IMR-90 (cell line): ENCODE results near the gene CHRM4. TPM values are rescaled to one million over a fixed set of nuclear protein-coding genes. Genes with fewer than 3 reads are reported as not detected.

Experiments used
- ATAC-seq: fragments of 200-7000 bp; cut with Tn5 transposase; 2 replicates; pipeline ENCODE4 v1.9.1; 2020; ENCODE audit warnings: low read depth, mild to moderate bottlenecking, moderate library complexity
- BruUV-seq: library from RNA; stranded (reverse); fragments of 400-500 nt; replicated peaks from 2 replicates; lab custom pipeline; 2021; lab: Mats Ljungman, UMichigan
- CTCF ChIA-PET: fragments of 300-600 bp; formaldehyde crosslinking; extraction: SDS; loops from one replicate; lab custom pipeline; 2021; ENCODE audit warnings: antibody characterized with exemption; lab: Yijun Ruan, JAX
- POLR2A ChIA-PET: fragments of 300-600 bp; sonication (Branson Sonifier 250); formaldehyde crosslinking; loops from one replicate; lab custom pipeline; 2022; ENCODE audit warnings: antibody characterized with exemption; ENCODE audit not compliant: unreplicated experiment; lab: Charles Lee
- DNase-seq: peaks from one replicate; pipeline ENCODE4 v3.0.0; 2013
- H2AFZ ChIP-seq: replicated peaks from 2 replicates; pipeline ENCODE3; 2013; ENCODE audit warnings: low read length, mild to moderate bottlenecking; ENCODE audit not compliant: poor library complexity
- H2AK5ac ChIP-seq: 2 replicates; pipeline ENCODE4 v1.6.1; 2013; ENCODE audit warnings: low read depth, low read length, inconsistent platforms
- H2AK9ac ChIP-seq: replicated peaks from 2 replicates; pipeline ENCODE3; 2013; ENCODE audit warnings: mild to moderate bottlenecking, low read depth, low read length, moderate library complexity; ENCODE audit not compliant: poor library complexity
- H2BK120ac ChIP-seq: 2 replicates; pipeline ENCODE4 v1.6.1; 2013; ENCODE audit warnings: low read depth, low read length, inconsistent platforms
- H2BK15ac ChIP-seq: 3 replicates; pipeline ENCODE4 v1.6.1; 2013; ENCODE audit warnings: low read depth, low read length, inconsistent platforms
- H2BK20ac ChIP-seq: 2 replicates; pipeline ENCODE4 v1.6.1; 2013; ENCODE audit warnings: low read depth, mild to moderate bottlenecking, inconsistent platforms, low read length, moderate library complexity
- H2BK5ac ChIP-seq: 2 replicates; pipeline ENCODE4 v1.6.1; 2013; ENCODE audit warnings: mild to moderate bottlenecking, low read depth, low read length, inconsistent platforms; ENCODE audit not compliant: poor library complexity, severe bottlenecking
- H3K14ac ChIP-seq: replicated peaks from 2 replicates; pipeline ENCODE4 v1.6.1; 2013; ENCODE audit warnings: low read depth, low read length, inconsistent platforms
- H3K18ac ChIP-seq: 2 replicates; pipeline ENCODE4 v1.6.1; 2013; ENCODE audit warnings: low read depth, low read length, control low read depth
- H3K23ac ChIP-seq: 2 replicates; pipeline ENCODE4 v1.6.1; 2013; ENCODE audit warnings: low read depth, low read length, inconsistent platforms
- H3K27ac ChIP-seq: 2 replicates; pipeline ENCODE4 v1.5.1; 2013; ENCODE audit warnings: mild to moderate bottlenecking, control low read depth, low read length; ENCODE audit not compliant: insufficient read depth
- H3K27me3 ChIP-seq: 2 replicates; pipeline ENCODE4 v1.6.1; 2013; ENCODE audit warnings: low read length; ENCODE audit not compliant: control insufficient read depth, insufficient read depth
- H3K36me3 ChIP-seq: 2 replicates; pipeline ENCODE4 v1.6.1; 2013; ENCODE audit warnings: low read length, mixed read lengths; ENCODE audit not compliant: control insufficient read depth, insufficient read depth
- H3K4ac ChIP-seq: 2 replicates; pipeline ENCODE4 v1.6.1; 2013; ENCODE audit warnings: low read depth, low read length, inconsistent platforms
- H3K4me1 ChIP-seq: 2 replicates; pipeline ENCODE4 v1.6.1; 2013; ENCODE audit warnings: low read length, mixed read lengths; ENCODE audit not compliant: control insufficient read depth, insufficient read depth
- H3K4me2 ChIP-seq: 2 replicates; pipeline ENCODE4 v1.6.1; 2013; ENCODE audit warnings: low read depth, mild to moderate bottlenecking, control low read depth, low read length, moderate library complexity
- H3K4me3 ChIP-seq: 2 replicates; pipeline ENCODE4 v1.5.1; 2013; ENCODE audit warnings: low read depth, mild to moderate bottlenecking, control low read depth, low read length, moderate library complexity; ENCODE audit not compliant: insufficient read depth
- H3K56ac ChIP-seq: 2 replicates; pipeline ENCODE4 v1.6.1; 2013; ENCODE audit warnings: low read length, inconsistent platforms; ENCODE audit not compliant: insufficient read depth; ENCODE audit errors: extremely low read depth
- H3K79me1 ChIP-seq, 2 experiments: 2 replicates each; pipeline ENCODE4 v1.6.1; 2013; ENCODE audit warnings: low read length in 2 of 2, inconsistent platforms in 1 of 2, low read depth in 1 of 2
- H3K9ac ChIP-seq: 2 replicates; pipeline ENCODE4 v1.6.1; 2013; ENCODE audit warnings: low read depth, low read length, control low read depth
- H3K9me1 ChIP-seq: 2 replicates; pipeline ENCODE4 v1.6.1; 2013; ENCODE audit warnings: low read length, inconsistent platforms; ENCODE audit not compliant: insufficient read depth
- H3K9me3 ChIP-seq: 2 replicates; pipeline ENCODE4 v1.6.1; 2013; ENCODE audit warnings: low read length; ENCODE audit not compliant: control insufficient read depth, insufficient read depth
- H4K20me1 ChIP-seq: 2 replicates; pipeline ENCODE4 v1.6.1; 2013; ENCODE audit warnings: low read length, inconsistent platforms; ENCODE audit not compliant: insufficient read depth
- H4K5ac ChIP-seq: 2 replicates; pipeline ENCODE4 v1.6.1; 2013; ENCODE audit warnings: mild to moderate bottlenecking, low read depth, low read length, control low read depth
- H4K8ac ChIP-seq, 2 experiments: 2 replicates each; pipeline ENCODE4 v1.6.1; 2013; ENCODE audit warnings: low read depth in 2 of 2, low read length in 2 of 2, control low read depth in 1 of 2, inconsistent platforms in 1 of 2
- H4K91ac ChIP-seq: 2 replicates; pipeline ENCODE4 v1.6.1; 2013; ENCODE audit warnings: low read depth, low read length, inconsistent platforms; ENCODE audit not compliant: insufficient read depth
- BHLHE40 ChIP-seq: fragments of 150-350 bp; IDR thresholded peaks from 2 replicates; pipeline ENCODE4 v1.6.1; 2016; ENCODE audit warnings: mild to moderate bottlenecking, low read depth, low read length
- CEBPB ChIP-seq: IDR thresholded peaks from 2 replicates; pipeline ENCODE4 v1.6.1; 2012; ENCODE audit warnings: low read depth, low read length, improper control_type of control experiment
- CHD1 ChIP-seq: IDR thresholded peaks from 2 replicates; pipeline ENCODE4 v1.6.1; 2012; ENCODE audit warnings: low read depth, low read length, improper control_type of control experiment
- FOS ChIP-seq: fragments of 150-350 bp; IDR thresholded peaks from 2 replicates; pipeline ENCODE4 v1.6.1; 2016; ENCODE audit warnings: low read depth, low read length
- MAFK ChIP-seq: IDR thresholded peaks from 2 replicates; pipeline ENCODE4 v1.6.1; 2012; ENCODE audit warnings: low read depth, low read length, improper control_type of control experiment
- MAZ ChIP-seq: IDR thresholded peaks from 2 replicates; pipeline ENCODE4 v1.6.1; 2012; ENCODE audit warnings: low read depth, mild to moderate bottlenecking, low read length, improper control_type of control experiment, moderate library complexity, borderline replicate concordance
- NFE2L2 ChIP-seq: fragments of 150-350 bp; IDR thresholded peaks from 2 replicates; pipeline ENCODE4 v1.6.1; 2016; ENCODE audit warnings: low read depth, mild to moderate bottlenecking, low read length
- POLR2A ChIP-seq: IDR thresholded peaks from 2 replicates; pipeline ENCODE4 v1.6.1; 2012; ENCODE audit warnings: mild to moderate bottlenecking, low read depth, low read length
- RAD21 ChIP-seq: IDR thresholded peaks from 2 replicates; pipeline ENCODE4 v1.6.1; 2012; ENCODE audit warnings: low read length, improper control_type of control experiment
- RCOR1 ChIP-seq: IDR thresholded peaks from 2 replicates; pipeline ENCODE4 v1.6.1; 2012; ENCODE audit warnings: mild to moderate bottlenecking, low read length, improper control_type of control experiment; ENCODE audit not compliant: insufficient replicate concordance
- RFX5 ChIP-seq: IDR thresholded peaks from 2 replicates; pipeline ENCODE4 v1.8.0; 2012; ENCODE audit warnings: low read depth, mild to moderate bottlenecking, low read length, moderate library complexity
- SMC3 ChIP-seq: fragments of 150-350 bp; IDR thresholded peaks from 2 replicates; pipeline ENCODE4 v1.6.1; 2016; ENCODE audit warnings: low read depth, mild to moderate bottlenecking, antibody characterized with exemption, low read length, moderate library complexity
- WGBS, 2 experiments: methylation state at CpG; one replicate each; pipeline versions ENCODE4 v1.1.5 to v1.1.7; 2013; ENCODE audit warnings: missing lambda C conversion rate in 2 of 2; ENCODE audit not compliant: insufficient read length in 1 of 2; ENCODE audit errors: extremely low coverage in 2 of 2; 5-methylcytosine and 5-hydroxymethylcytosine counted together
- dilution Hi-C: fragments of 300-500 bp; cut with HindIII; formaldehyde crosslinking; loops from one replicate; pipeline ENCODE4 v1.14.3; 2018; ENCODE audit warnings: low sequenced_read_pairs; ENCODE audit not compliant: unreplicated experiment
- in situ Hi-C: fragments of 300-500 bp; cut with MboI; formaldehyde crosslinking; loops from 3 replicates; pipeline ENCODE4 v1.14.3; 2019; ENCODE audit warnings: low sequenced_read_pairs, inconsistent platforms, mixed read lengths
- intact Hi-C: fragments of 100-400 bp; cut with micrococcal nuclease; formaldehyde crosslinking; loops from 2 replicates; pipeline ENCODE4 v1.10.0; 2022
- polyA plus RNA-seq, 3 experiments: library from polyadenylated mRNA; depleted of rRNA; stranded (reverse); fragments of >200 nt; gene quantifications; 2 replicates each; pipeline ENCODE4 v1.2.3, GENCODE V29; 2012; ENCODE audit warnings: low replicate concordance in 1 of 3
- total RNA-seq: library from RNA; depleted of rRNA; stranded (reverse); fragments of >200 nt; gene quantifications from 2 replicates; pipeline ENCODE4 v1.2.3, GENCODE V29; 2012
- TF ChIP-seq, protein P1 (sequence below): fragments of 150-350 bp; IDR thresholded peaks from 2 replicates; pipeline ENCODE4 v1.6.1; 2017; ENCODE audit warnings: mild to moderate bottlenecking, antibody characterized with exemption, low read length, low read depth
- TF ChIP-seq, protein P2 (sequence below): fragments of 150-350 bp; IDR thresholded peaks from 2 replicates; pipeline ENCODE4 v1.6.1; 2016; ENCODE audit warnings: low read depth, mild to moderate bottlenecking, low read length, moderate library complexity, borderline replicate concordance
- TF ChIP-seq, protein P3 (sequence below): conservative IDR thresholded peaks from 2 replicates; pipeline ENCODE4 v1.5.1; 2012; ENCODE audit warnings: mild to moderate bottlenecking, low read depth, low read length, improper control_type of control experiment

CHRM4 gene
- total and polyA plus RNA-seq, 2 of the 4 experiments (the other 2 are of a cell fraction), result 0.09 to 0.18 TPM

DNA sequence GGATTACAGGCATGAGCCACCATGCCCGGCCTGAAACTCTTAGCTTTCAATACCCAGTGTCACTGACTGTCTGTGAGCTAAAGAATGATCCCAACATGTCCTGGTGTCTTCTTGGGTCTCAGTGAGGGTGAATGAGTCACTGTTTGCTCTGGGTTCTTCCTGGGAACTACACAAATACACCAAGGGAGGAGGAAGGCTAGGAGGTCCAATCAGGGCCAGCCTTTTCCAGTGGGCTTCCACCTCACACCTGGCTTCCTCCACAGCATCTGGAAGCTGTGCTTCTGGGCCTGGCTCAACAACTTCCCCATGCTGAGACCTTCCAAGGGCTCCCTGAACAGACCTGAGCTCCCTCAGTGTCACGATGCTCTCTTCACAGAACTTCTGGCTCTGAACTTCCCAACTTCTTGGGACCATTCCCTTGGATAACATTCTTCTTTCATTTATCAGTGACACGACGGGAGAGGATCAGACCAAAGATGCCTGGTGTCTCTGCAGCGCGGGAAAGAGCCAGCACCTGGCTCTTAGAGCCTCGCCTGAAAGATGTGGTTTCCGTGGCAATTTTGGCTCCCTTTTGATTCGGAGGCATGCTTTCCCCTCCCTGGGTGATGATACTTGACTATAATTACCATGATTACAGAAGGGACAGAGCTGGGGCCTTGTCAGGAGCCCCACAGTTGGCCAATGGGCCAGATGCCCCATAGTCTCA, 22.3 kb upstream of the CHRM4 start:
- Histone ChIP-seq H3K27me3 (no peaks in the 10 kb centered on the region), H2AK5ac (no peak overlapping the region), H3K27ac (no peak overlapping the region), H3K23ac (no peak overlapping the region), H3K9ac (no peak overlapping the region), H4K91ac (no peak overlapping the region), H3K18ac (no peak overlapping the region), H4K20me1 (no peaks in the 10 kb centered on the region), H4K5ac (no peak overlapping the region), H3K4me2 (no peak overlapping the region), H3K4ac (no peak overlapping the region), H3K14ac (no peak overlapping the region), H2AFZ (no peak overlapping the region), H2BK120ac (no peak overlapping the region), H2BK15ac (no peak overlapping the region), H3K9me3 (no peaks in the 10 kb centered on the region), H3K36me3 (peaks cover 28% of the 10 kb centered on the region), H3K9me1 (peaks cover 14% of the 10 kb centered on the region), H2BK20ac (no peak overlapping the region), H2AK9ac (no peak overlapping the region), H4K8ac (no peak overlapping the region), H3K4me1 (no peaks in the 10 kb centered on the region), H3K79me1 (peaks cover 0 to 6% of the 10 kb centered on the region in 2 experiments; a peak in 1 of 4 replicates), H3K4me3 (no peak overlapping the region), H3K56ac (no peak overlapping the region), H2BK5ac (no peak overlapping the region)
- intact Hi-C loops (no loop called here), in situ Hi-C loops (no loop called here), dilution Hi-C loops (no loop called here)
- POLR2A ChIA-PET, result no interaction called here
- CTCF ChIA-PET, result interaction anchor here (0.6 kb wide), 2 partner anchors 23 to 25 kb away, joined by 3 read pairs; partner anchors contain the start of gene CHRM4
- ATAC-seq, result peak; percentile 32; the same call in 1 of the 2 replicates
- WGBS, 2 experiments, result 100% methylated on average over 5 of the region's 9 CpGs; no CpG with 5 or more reads in 1 of the 2 experiments
- peak; percentile 10 for DNase-seq
- no TSS peak for BruUV-seq
- TF ChIP-seq, protein P1, sequence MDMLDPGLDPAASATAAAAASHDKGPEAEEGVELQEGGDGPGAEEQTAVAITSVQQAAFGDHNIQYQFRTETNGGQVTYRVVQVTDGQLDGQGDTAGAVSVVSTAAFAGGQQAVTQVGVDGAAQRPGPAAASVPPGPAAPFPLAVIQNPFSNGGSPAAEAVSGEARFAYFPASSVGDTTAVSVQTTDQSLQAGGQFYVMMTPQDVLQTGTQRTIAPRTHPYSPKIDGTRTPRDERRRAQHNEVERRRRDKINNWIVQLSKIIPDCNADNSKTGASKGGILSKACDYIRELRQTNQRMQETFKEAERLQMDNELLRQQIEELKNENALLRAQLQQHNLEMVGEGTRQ, result no peak
- TF ChIP-seq MAFK (no peak), POLR2A (no peak), SMC3 (no peak), CHD1 (no peak), RAD21 (no peak), BHLHE40 (no peak), RFX5 (no peak), CEBPB (no peak), RCOR1 (no peak), MAZ (no peak), NFE2L2 (no peak), FOS (no peak)
- TF ChIP-seq, protein P2, sequence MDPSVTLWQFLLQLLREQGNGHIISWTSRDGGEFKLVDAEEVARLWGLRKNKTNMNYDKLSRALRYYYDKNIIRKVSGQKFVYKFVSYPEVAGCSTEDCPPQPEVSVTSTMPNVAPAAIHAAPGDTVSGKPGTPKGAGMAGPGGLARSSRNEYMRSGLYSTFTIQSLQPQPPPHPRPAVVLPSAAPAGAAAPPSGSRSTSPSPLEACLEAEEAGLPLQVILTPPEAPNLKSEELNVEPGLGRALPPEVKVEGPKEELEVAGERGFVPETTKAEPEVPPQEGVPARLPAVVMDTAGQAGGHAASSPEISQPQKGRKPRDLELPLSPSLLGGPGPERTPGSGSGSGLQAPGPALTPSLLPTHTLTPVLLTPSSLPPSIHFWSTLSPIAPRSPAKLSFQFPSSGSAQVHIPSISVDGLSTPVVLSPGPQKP, result no peak
- TF ChIP-seq, protein P3, sequence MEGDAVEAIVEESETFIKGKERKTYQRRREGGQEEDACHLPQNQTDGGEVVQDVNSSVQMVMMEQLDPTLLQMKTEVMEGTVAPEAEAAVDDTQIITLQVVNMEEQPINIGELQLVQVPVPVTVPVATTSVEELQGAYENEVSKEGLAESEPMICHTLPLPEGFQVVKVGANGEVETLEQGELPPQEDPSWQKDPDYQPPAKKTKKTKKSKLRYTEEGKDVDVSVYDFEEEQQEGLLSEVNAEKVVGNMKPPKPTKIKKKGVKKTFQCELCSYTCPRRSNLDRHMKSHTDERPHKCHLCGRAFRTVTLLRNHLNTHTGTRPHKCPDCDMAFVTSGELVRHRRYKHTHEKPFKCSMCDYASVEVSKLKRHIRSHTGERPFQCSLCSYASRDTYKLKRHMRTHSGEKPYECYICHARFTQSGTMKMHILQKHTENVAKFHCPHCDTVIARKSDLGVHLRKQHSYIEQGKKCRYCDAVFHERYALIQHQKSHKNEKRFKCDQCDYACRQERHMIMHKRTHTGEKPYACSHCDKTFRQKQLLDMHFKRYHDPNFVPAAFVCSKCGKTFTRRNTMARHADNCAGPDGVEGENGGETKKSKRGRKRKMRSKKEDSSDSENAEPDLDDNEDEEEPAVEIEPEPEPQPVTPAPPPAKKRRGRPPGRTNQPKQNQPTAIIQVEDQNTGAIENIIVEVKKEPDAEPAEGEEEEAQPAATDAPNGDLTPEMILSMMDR, result no peak
